AG04450 (cell line): Measurements from ENCODE around the gene C9orf153. TPM values are rescaled to one million over a fixed set of nuclear protein-coding genes. Genes with fewer than 3 reads are reported as not detected.
"Not testable (repeated sequence)": the region's sequence is repeated elsewhere in the genome, so short reads cannot be mapped to it uniquely, and the experiment has no call there.

Experiments
- CTCF ChIA-PET: fragments of 300-600, 350-600 bp; formaldehyde crosslinking; extraction: SDS; loops from one replicate; lab custom pipeline; 2022; ENCODE audit warnings: antibody characterized with exemption, inconsistent platforms; lab: Charles Lee
- POLR2A ChIA-PET: fragments of 350-600 bp; formaldehyde crosslinking; extraction: SDS; loops from one replicate; lab custom pipeline; 2021; ENCODE audit warnings: antibody characterized with exemption, inconsistent platforms; lab: Yijun Ruan, JAX
- DNase-seq: peaks from one replicate; pipeline ENCODE4 v3.0.0-alpha.2; 2011; ENCODE audit warnings: low read depth, low spot score
- H3K27ac ChIP-seq: one replicate; pipeline ENCODE4 v1.5.1; 2012; ENCODE audit warnings: low read depth, low read length, control low read depth
- H3K27me3 ChIP-seq: one replicate; pipeline ENCODE4 v1.6.0; 2012; ENCODE audit warnings: low read length; ENCODE audit not compliant: control insufficient read depth, insufficient read depth
- H3K4me3 ChIP-seq: 2 replicates; pipeline ENCODE4 v1.5.1; 2011; ENCODE audit warnings: mild to moderate bottlenecking, low read depth, low read length, control low read depth
- H3K9me3 ChIP-seq: 2 replicates; pipeline ENCODE4 v1.5.1; 2012; ENCODE audit warnings: low read length; ENCODE audit not compliant: control insufficient read depth, insufficient read depth
- CTCF ChIP-seq: IDR thresholded peaks from 2 replicates; pipeline ENCODE4 v1.5.1; 2011; ENCODE audit warnings: low read depth, low read length, control low read depth, inconsistent platforms
- polyA plus RNA-seq: library from polyadenylated mRNA; depleted of rRNA; stranded (reverse); fragments of >200 nt; gene quantifications from 2 replicates; pipeline ENCODE4 v1.2.3, GENCODE V29; 2011

The C9orf153 gene
- polyA plus RNA-seq, 1 experiment = 0.30 TPM

GRCh38 chr9:86201474-86202337 lies 57.8 kb downstream of the C9orf153 start:
- POLR2A ChIA-PET = interaction anchor here (0.6 to 0.8 kb wide), 2 partner anchors 82 to 102 kb away, joined by 3 read pairs; no protein-coding TSS in a partner anchor
- no peaks in the 10 kb centered on the region for H3K9me3 ChIP-seq
- no peak for TF ChIP-seq CTCF

GRCh38 chr9:86200599-86201162 lies 58.8 kb downstream of the C9orf153 start:
- Histone ChIP-seq H3K9me3 (no peaks in the 10 kb centered on the region), H3K4me3 (no peak overlapping the region), H3K27ac (no peak overlapping the region), H3K27me3 (peaks cover 5% of the 10 kb centered on the region)
- ChIA-PET CTCF (interaction anchor here (0.8 to 2.9 kb wide), 6 partner anchors 14 to 161 kb away, joined by 3 to 11 read pairs (median 5); no protein-coding TSS in a partner anchor), POLR2A (no interaction called here)
- no peak for TF ChIP-seq CTCF
- no peak for DNase-seq

More at GRCh38 chr9:86201474-86202337, 57.8 kb downstream of the C9orf153 start:
- CTCF ChIA-PET = interaction anchor here (0.5 to 2.9 kb wide), 43 partner anchors 9 to 1124 kb away, joined by 3 to 27 read pairs (median 5); no protein-coding TSS in a partner anchor
- H3K27me3 ChIP-seq = peaks cover 5% of the 10 kb centered on the region
- no peak overlapping the region for H3K4me3 ChIP-seq
- DNase-seq = no peak
- H3K27ac ChIP-seq = no peak overlapping the region

- POLR2A ChIA-PET = no interaction called here
- H3K4me3 ChIP-seq = no peak overlapping the region
- DNase-seq = no peak
- no peak for TF ChIP-seq CTCF
- CTCF ChIA-PET = interaction anchor here (0.6 to 3.1 kb wide), 2 partner anchors 9 to 67 kb away, joined by 12 to 16 read pairs; no protein-coding TSS in a partner anchor
- peaks cover 6% of the 10 kb centered on the region for H3K9me3 ChIP-seq
- no peak overlapping the region for H3K27ac ChIP-seq
- no peaks in the 10 kb centered on the region for H3K27me3 ChIP-seq
These were observed 66.4 kb downstream of the C9orf153 start for GRCh38 chr9:86193088-86193487.

GRCh38 chr9:86190700-86191099 lies 68.8 kb downstream of the C9orf153 start:
- DNase-seq, H3K27ac ChIP-seq, H3K4me3 ChIP-seq, H3K27me3 ChIP-seq, H3K9me3 ChIP-seq, POLR2A ChIA-PET: not testable (repeated sequence)
- CTCF ChIA-PET = interaction anchor here (2.0 kb wide), 1 partner anchor 11 kb away, joined by 4 read pairs; no protein-coding TSS in a partner anchor

- TF ChIP-seq CTCF = no peak
- no peak for DNase-seq
- CTCF ChIA-PET = interaction anchor here (2.9 kb wide), 1 partner anchor 15 kb away, joined by 13 read pairs; no protein-coding TSS in a partner anchor
- Histone ChIP-seq H3K4me3 (no peak overlapping the region), H3K27me3 (no peaks in the 10 kb centered on the region), H3K9me3 (no peaks in the 10 kb centered on the region), H3K27ac (no peak overlapping the region)
- POLR2A ChIA-PET = no interaction called here
These were observed 72.3 kb downstream of the C9orf153 start for GRCh38 chr9:86187121-86187520.
